Measurements from ENCODE around the gene TTC31.

TTC31 gene

GRCh38 chr2:74498500-74499266 is 15.8 kb downstream of the TTC31 start:
- Histone ChIP-seq H3K4me2 (ENCODE audit: low read length) (no peak overlapping the region), H3K36me3 (replicated peaks; ENCODE audit: low read depth, low read length) (no peaks in the 10 kb centered on the region), H3K4me1 (ENCODE audit: low read length) (peaks cover 4% of the 10 kb centered on the region; the same call in 1 of the 2 replicates), H3K27me3 (ENCODE audit: low read depth, low read length) (no peaks in the 10 kb centered on the region), H3K9ac (ENCODE audit: low read length) (no peak overlapping the region), H2AFZ (ENCODE audit: low read depth, low read length) (no peak overlapping the region), H4K20me1 (ENCODE audit: insufficient read depth, low read length) (no peaks in the 10 kb centered on the region), H3K79me2 (ENCODE audit: low read length) (no peaks in the 10 kb centered on the region), H3K4me3 (ENCODE audit: low read length) (no peak overlapping the region), H3K27ac (ENCODE audit: low read length) (no peak overlapping the region), H3K9me3 (ENCODE audit: insufficient read depth, low read length) (no peaks in the 10 kb centered on the region)
- TF ChIP-seq CTCF (IDR thresholded peaks at IDR 0.05; ENCODE audit: low read depth, low read length), result no peak

- Histone ChIP-seq H3K27me3 (ENCODE audit: low read depth, low read length) (no peaks in the 10 kb centered on the region), H3K4me1 (ENCODE audit: low read length) (peaks cover 4% of the 10 kb centered on the region; the same call in 1 of the 2 replicates), H3K4me3 (ENCODE audit: low read length) (no peak within 1 kb of the TSS), H3K9me3 (ENCODE audit: insufficient read depth, low read length) (no peaks in the 10 kb centered on the region), H3K9ac (ENCODE audit: low read length) (no peak within 1 kb of the TSS), H3K4me2 (ENCODE audit: low read length) (no peak within 1 kb of the TSS), H3K27ac (ENCODE audit: low read length) (no peak within 1 kb of the TSS), H3K36me3 (replicated peaks; ENCODE audit: low read depth, low read length) (no peaks in the 10 kb centered on the region), H2AFZ (ENCODE audit: low read depth, low read length) (no peak within 1 kb of the TSS), H3K79me2 (ENCODE audit: low read length) (no peaks in the 10 kb centered on the region), H4K20me1 (ENCODE audit: insufficient read depth, low read length) (no peaks in the 10 kb centered on the region)
- no peak for TF ChIP-seq CTCF (IDR thresholded peaks at IDR 0.05; ENCODE audit: low read depth, low read length)
- TF ChIP-seq EZH2phosphoT487 (IDR thresholded peaks at IDR 0.05; ENCODE audit: low read depth), result no peak
These were observed 16.5 kb downstream of the TTC31 start, which contains the start of gene LBX2 for GRCh38 chr2:74499267-74499939. LBX2 (minus strand) TSS chr2:74499603; CDS start chr2:74499537, 66 bp downstream.

GRCh38 chr2:74499940-74500577 is 17.2 kb downstream of the TTC31 start:
- H3K4me1 ChIP-seq (ENCODE audit: low read length), result peaks cover 4% of the 10 kb centered on the region; the same call in 1 of the 2 replicates
- no peak overlapping the region for H3K27ac ChIP-seq (ENCODE audit: low read length)
- no peaks in the 10 kb centered on the region for H3K27me3 ChIP-seq (ENCODE audit: low read depth, low read length)
- H3K9ac ChIP-seq (ENCODE audit: low read length), result no peak overlapping the region
- H4K20me1 ChIP-seq (ENCODE audit: insufficient read depth, low read length), result no peaks in the 10 kb centered on the region
- no peak overlapping the region for H3K4me2 ChIP-seq (ENCODE audit: low read length)
- H3K36me3 ChIP-seq (replicated peaks; ENCODE audit: low read depth, low read length), result peaks cover 2% of the 10 kb centered on the region
- no peaks in the 10 kb centered on the region for H3K9me3 ChIP-seq (ENCODE audit: insufficient read depth, low read length)
- TF ChIP-seq EZH2phosphoT487 (IDR thresholded peaks at IDR 0.05; ENCODE audit: low read depth), result no peak
- TF ChIP-seq CTCF (IDR thresholded peaks at IDR 0.05; ENCODE audit: low read depth, low read length), result no peak
- no peaks in the 10 kb centered on the region for H3K79me2 ChIP-seq (ENCODE audit: low read length)
- H3K4me3 ChIP-seq (ENCODE audit: low read length), result no peak overlapping the region
- H2AFZ ChIP-seq (ENCODE audit: low read depth, low read length), result no peak overlapping the region

GRCh38 chr2:74500578-74500946 is 17.7 kb downstream of the TTC31 start:
- Histone ChIP-seq H3K79me2 (ENCODE audit: low read length) (no peaks in the 10 kb centered on the region), H3K4me1 (ENCODE audit: low read length) (peaks cover 8% of the 10 kb centered on the region; the same call in 1 of the 2 replicates), H4K20me1 (ENCODE audit: insufficient read depth, low read length) (no peaks in the 10 kb centered on the region), H3K9me3 (ENCODE audit: insufficient read depth, low read length) (no peaks in the 10 kb centered on the region), H3K4me3 (ENCODE audit: low read length) (no peak overlapping the region), H3K36me3 (replicated peaks; ENCODE audit: low read depth, low read length) (peaks cover 7% of the 10 kb centered on the region), H3K27ac (ENCODE audit: low read length) (no peak overlapping the region), H3K27me3 (ENCODE audit: low read depth, low read length) (no peaks in the 10 kb centered on the region), H3K9ac (ENCODE audit: low read length) (no peak overlapping the region), H2AFZ (ENCODE audit: low read depth, low read length) (no peak overlapping the region), H3K4me2 (ENCODE audit: low read length) (no peak overlapping the region)
- no peak for TF ChIP-seq EZH2phosphoT487 (IDR thresholded peaks at IDR 0.05; ENCODE audit: low read depth)
- TF ChIP-seq CTCF (IDR thresholded peaks at IDR 0.05; ENCODE audit: low read depth, low read length), result no peak

All from OCI-LY3 (cell line).